Measurements from ENCODE around the gene PDZRN4. TPM values are rescaled to one million over a fixed set of nuclear protein-coding genes. Genes with fewer than 3 reads are reported as not detected.

The PDZRN4 gene
- total and polyA plus RNA-seq, 2 experiments from 2014 or later, result 0.90 TPM; not detected in 1

DNA sequence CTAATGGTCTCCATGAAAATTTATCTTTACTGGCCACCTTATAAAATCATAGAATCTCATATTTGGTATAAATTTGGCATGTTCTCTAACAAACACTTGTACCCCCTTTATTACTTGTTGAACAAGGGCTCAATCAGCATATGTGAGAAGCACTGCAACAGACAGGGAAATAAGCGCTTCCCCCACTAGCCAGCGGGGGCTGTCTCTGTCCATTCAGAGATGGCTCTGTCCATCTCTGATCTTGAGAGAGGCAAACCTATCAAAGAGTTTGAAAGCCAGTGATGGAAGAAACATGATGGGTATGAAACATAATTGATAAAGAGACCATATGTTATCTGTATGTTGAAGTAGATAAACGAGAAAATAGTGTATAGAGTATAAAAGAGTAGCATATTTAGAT, 326.8 kb downstream of the PDZRN4 start (continued):
- TF ChIP-seq, protein P1, sequence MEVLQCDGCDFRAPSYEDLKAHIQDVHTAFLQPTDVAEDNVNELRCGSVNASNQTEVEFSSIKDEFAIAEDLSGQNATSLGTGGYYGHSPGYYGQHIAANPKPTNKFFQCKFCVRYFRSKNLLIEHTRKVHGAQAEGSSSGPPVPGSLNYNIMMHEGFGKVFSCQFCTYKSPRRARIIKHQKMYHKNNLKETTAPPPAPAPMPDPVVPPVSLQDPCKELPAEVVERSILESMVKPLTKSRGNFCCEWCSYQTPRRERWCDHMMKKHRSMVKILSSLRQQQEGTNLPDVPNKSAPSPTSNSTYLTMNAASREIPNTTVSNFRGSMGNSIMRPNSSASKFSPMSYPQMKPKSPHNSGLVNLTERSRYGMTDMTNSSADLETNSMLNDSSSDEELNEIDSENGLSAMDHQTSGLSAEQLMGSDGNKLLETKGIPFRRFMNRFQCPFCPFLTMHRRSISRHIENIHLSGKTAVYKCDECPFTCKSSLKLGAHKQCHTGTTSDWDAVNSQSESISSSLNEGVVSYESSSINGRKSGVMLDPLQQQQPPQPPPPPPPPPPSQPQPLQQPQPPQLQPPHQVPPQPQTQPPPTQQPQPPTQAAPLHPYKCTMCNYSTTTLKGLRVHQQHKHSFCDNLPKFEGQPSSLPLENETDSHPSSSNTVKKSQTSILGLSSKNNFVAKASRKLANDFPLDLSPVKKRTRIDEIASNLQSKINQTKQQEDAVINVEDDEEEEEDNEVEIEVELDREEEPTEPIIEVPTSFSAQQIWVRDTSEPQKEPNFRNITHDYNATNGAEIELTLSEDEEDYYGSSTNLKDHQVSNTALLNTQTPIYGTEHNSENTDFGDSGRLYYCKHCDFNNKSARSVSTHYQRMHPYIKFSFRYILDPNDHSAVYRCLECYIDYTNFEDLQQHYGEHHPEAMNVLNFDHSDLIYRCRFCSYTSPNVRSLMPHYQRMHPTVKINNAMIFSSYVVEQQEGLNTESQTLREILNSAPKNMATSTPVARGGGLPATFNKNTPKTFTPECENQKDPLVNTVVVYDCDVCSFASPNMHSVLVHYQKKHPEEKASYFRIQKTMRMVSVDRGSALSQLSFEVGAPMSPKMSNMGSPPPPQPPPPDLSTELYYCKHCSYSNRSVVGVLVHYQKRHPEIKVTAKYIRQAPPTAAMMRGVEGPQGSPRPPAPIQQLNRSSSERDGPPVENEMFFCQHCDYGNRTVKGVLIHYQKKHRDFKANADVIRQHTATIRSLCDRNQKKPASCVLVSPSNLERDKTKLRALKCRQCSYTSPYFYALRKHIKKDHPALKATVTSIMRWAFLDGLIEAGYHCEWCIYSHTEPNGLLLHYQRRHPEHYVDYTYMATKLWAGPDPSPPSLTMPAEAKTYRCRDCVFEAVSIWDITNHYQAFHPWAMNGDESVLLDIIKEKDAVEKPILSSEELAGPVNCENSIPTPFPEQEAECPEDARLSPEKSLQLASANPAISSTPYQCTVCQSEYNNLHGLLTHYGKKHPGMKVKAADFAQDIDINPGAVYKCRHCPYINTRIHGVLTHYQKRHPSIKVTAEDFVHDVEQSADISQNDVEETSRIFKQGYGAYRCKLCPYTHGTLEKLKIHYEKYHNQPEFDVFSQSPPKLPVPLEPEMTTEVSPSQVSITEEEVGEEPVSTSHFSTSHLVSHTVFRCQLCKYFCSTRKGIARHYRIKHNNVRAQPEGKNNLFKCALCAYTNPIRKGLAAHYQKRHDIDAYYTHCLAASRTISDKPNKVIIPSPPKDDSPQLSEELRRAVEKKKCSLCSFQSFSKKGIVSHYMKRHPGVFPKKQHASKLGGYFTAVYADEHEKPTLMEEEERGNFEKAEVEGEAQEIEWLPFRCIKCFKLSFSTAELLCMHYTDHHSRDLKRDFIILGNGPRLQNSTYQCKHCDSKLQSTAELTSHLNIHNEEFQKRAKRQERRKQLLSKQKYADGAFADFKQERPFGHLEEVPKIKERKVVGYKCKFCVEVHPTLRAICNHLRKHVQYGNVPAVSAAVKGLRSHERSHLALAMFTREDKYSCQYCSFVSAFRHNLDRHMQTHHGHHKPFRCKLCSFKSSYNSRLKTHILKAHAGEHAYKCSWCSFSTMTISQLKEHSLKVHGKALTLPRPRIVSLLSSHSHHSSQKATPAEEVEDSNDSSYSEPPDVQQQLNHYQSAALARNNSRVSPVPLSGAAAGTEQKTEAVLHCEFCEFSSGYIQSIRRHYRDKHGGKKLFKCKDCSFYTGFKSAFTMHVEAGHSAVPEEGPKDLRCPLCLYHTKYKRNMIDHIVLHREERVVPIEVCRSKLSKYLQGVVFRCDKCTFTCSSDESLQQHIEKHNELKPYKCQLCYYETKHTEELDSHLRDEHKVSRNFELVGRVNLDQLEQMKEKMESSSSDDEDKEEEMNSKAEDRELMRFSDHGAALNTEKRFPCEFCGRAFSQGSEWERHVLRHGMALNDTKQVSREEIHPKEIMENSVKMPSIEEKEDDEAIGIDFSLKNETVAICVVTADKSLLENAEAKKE (CRISPR knock-in tag; IDR thresholded peaks at IDR 0.05), result no peak

DNA sequence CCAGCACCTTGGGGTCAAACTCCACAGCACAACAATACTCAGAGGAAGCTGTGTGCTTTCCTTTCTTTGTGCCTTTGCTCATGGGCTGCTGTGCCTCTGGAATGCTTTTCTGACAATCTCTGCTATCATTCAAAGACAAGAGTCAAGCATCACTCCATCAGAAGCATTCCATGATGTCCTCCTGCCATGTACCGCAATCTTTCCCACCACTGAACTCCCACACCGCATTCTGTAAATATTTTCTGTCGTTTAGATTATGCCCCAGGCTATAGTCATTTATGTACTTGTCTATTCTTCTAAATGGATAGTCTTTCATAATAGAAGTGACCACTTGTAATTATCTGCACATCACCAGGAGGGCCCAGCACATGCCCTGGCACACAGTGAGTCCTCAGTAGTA, 327.8 kb downstream of the PDZRN4 start:
- H3K4me1 ChIP-seq (ENCODE audit: insufficient read depth), result peaks cover 17% of the 10 kb centered on the region; the same call in 1 of the 2 replicates
- no peak overlapping the region for H3K4me3 ChIP-seq
- Mint-ChIP-seq H3K4me3 (no peak overlapping the region), H3K27me3 (ENCODE audit: insufficient read depth, low read depth, poor library complexity) (no peaks in the 10 kb centered on the region), H3K4me1 (peaks cover 26% of the 10 kb centered on the region), H3K36me3 (ENCODE audit: low read depth) (no peaks in the 10 kb centered on the region), H3K9me3 (no peaks in the 10 kb centered on the region), H3K27ac (no peak overlapping the region)
- no peaks in the 10 kb centered on the region for H3K79me2 ChIP-seq (replicated peaks; ENCODE audit: insufficient read depth)
- no peaks in the 10 kb centered on the region for H3K36me3 ChIP-seq (ENCODE audit: insufficient read depth)
- DNase-seq (ENCODE audit: low spot score) (no peak), ATAC-seq (no peak)
- H3F3A ChIP-seq (replicated peaks; ENCODE audit: low read depth), result no peaks in the 10 kb centered on the region
- H3K9me2 ChIP-seq (ENCODE audit: insufficient read depth), result no peaks in the 10 kb centered on the region; the same call in 1 of the 2 replicates
- H4K20me1 ChIP-seq (replicated peaks; ENCODE audit: insufficient read depth), result no peaks in the 10 kb centered on the region
- no peaks in the 10 kb centered on the region for H3K27me3 ChIP-seq (ENCODE audit: insufficient read depth)
- no peak overlapping the region for H2AFZ ChIP-seq
- H3K4me2 ChIP-seq, result no peak overlapping the region
- H3K27ac ChIP-seq (ENCODE audit: low read depth), result no peak overlapping the region
- TF ChIP-seq, protein P1 (CRISPR knock-in tag; IDR thresholded peaks at IDR 0.05), result no peak
- TF ChIP-seq STAT1 (IDR thresholded peaks at IDR 0.05; ENCODE audit: unreplicated experiment), result no peak
- TF ChIP-seq ZNF331 (CRISPR knock-in tag; IDR thresholded peaks at IDR 0.05; ENCODE audit: low read depth), result no peak
- TF ChIP-seq, protein P2, sequence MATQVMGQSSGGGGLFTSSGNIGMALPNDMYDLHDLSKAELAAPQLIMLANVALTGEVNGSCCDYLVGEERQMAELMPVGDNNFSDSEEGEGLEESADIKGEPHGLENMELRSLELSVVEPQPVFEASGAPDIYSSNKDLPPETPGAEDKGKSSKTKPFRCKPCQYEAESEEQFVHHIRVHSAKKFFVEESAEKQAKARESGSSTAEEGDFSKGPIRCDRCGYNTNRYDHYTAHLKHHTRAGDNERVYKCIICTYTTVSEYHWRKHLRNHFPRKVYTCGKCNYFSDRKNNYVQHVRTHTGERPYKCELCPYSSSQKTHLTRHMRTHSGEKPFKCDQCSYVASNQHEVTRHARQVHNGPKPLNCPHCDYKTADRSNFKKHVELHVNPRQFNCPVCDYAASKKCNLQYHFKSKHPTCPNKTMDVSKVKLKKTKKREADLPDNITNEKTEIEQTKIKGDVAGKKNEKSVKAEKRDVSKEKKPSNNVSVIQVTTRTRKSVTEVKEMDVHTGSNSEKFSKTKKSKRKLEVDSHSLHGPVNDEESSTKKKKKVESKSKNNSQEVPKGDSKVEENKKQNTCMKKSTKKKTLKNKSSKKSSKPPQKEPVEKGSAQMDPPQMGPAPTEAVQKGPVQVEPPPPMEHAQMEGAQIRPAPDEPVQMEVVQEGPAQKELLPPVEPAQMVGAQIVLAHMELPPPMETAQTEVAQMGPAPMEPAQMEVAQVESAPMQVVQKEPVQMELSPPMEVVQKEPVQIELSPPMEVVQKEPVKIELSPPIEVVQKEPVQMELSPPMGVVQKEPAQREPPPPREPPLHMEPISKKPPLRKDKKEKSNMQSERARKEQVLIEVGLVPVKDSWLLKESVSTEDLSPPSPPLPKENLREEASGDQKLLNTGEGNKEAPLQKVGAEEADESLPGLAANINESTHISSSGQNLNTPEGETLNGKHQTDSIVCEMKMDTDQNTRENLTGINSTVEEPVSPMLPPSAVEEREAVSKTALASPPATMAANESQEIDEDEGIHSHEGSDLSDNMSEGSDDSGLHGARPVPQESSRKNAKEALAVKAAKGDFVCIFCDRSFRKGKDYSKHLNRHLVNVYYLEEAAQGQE (IDR thresholded peaks at IDR 0.05; ENCODE audit: unreplicated experiment), result no peak
- no peak for TF ChIP-seq EZH2 (IDR thresholded peaks at IDR 0.05; ENCODE audit: low read depth, unreplicated experiment)
